ENCODE results near the gene GNAZ. TPM values are rescaled to one million over a fixed set of nuclear protein-coding genes. Genes with fewer than 3 reads are reported as not detected.

Gene GNAZ
- total and polyA plus RNA-seq, 4 donors: 0.84 to 6.1 (median 3.6) TPM

DNA sequence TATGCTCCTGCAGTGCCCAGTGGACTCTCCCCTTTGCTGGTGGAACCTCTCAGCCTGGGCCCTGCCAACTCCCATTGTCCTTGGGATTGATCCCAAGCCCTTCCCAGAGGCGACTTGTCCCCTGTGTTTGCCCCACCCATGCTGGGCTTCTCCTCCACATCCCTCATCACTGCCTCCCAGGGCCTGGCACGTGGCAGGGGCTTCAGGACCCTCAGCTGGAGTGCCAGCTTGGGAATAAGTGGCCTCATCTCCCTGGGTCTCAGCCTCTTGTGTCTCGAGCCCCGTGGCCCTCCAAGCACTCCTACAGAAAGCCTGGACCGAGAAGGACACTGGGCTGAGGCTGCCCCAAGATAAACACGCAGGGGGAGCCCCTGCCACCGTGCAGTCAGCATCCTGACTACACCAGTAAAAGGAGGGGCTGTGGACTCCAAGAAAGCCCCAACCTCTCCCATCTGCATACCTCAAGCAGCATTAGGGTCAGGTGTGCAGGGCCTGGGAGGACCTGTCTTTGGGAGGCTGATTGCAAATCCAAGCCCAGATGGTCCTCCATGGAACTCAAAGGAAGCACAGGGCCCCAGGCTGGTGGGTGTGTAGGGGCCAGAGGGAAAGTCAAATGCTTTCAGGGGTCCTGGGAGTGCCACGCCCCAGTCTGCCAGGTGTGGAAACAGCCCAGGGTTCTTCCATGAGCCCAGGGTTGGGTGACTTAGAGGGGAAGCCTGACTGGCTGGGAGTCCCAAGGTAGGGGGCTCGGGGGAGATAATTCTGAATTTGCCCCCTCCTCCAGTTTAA lies 9.5 kb upstream of the GNAZ start:
- no peaks in the 10 kb centered on the region for H3K4me1 ChIP-seq (ENCODE audit: control insufficient read depth in 1 of 2, insufficient read depth in 2 of 2, low read length in 2 of 2)
- DNase-seq (peak in 1 of 2 donors; percentile 58), ATAC-seq (ENCODE audit: low FRiP score) (no peak)
- no peak overlapping the region for H3K4me3 ChIP-seq (ENCODE audit: low read length in 2 of 2)
- no peak overlapping the region for H3K27ac ChIP-seq (ENCODE audit: low read depth in 1 of 2, low read length in 2 of 2)
- H3K36me3 ChIP-seq (ENCODE audit: control insufficient read depth in 1 of 2, insufficient read depth in 2 of 2, low read length in 1 of 2): no peaks in the 10 kb centered on the region
- intact Hi-C loops (cut with DNase I): no loop called here
- H3K27me3 ChIP-seq (ENCODE audit: control insufficient read depth in 1 of 2, insufficient read depth in 2 of 2, low read length in 1 of 2): no peaks in the 10 kb centered on the region
- peaks cover 2% of the 10 kb centered on the region for H3K9me3 ChIP-seq (ENCODE audit: control insufficient read depth, low read length)
- 79 to 88% methylated on average over 9 of the region's 9 CpGs for WGBS, 2 donors

- 93 to 95% methylated on average over 15 to 16 of the region's 16 CpGs for WGBS, 2 donors
- intact Hi-C loops (cut with DNase I): no loop called here
- Histone ChIP-seq H3K27ac (ENCODE audit: low read depth in 1 of 2, low read length in 2 of 2) (no peak overlapping the region), H3K4me1 (ENCODE audit: control insufficient read depth in 1 of 2, insufficient read depth in 2 of 2, low read length in 2 of 2) (no peaks in the 10 kb centered on the region), H3K9me3 (ENCODE audit: control insufficient read depth, low read length) (no peaks in the 10 kb centered on the region), H3K27me3 (ENCODE audit: control insufficient read depth in 1 of 2, insufficient read depth in 2 of 2, low read length in 1 of 2) (no peaks in the 10 kb centered on the region), H3K36me3 (ENCODE audit: control insufficient read depth in 1 of 2, insufficient read depth in 2 of 2, low read length in 1 of 2) (no peaks in the 10 kb centered on the region), H3K4me3 (ENCODE audit: low read length in 2 of 2) (no peak overlapping the region)
- ATAC-seq (ENCODE audit: low FRiP score): no peak
- peak in 1 of 2 donors; percentile 43 for DNase-seq
Observed at GRCh38 chr22:23061471-23062280, 8.6 kb upstream of the GNAZ start.

DNA sequence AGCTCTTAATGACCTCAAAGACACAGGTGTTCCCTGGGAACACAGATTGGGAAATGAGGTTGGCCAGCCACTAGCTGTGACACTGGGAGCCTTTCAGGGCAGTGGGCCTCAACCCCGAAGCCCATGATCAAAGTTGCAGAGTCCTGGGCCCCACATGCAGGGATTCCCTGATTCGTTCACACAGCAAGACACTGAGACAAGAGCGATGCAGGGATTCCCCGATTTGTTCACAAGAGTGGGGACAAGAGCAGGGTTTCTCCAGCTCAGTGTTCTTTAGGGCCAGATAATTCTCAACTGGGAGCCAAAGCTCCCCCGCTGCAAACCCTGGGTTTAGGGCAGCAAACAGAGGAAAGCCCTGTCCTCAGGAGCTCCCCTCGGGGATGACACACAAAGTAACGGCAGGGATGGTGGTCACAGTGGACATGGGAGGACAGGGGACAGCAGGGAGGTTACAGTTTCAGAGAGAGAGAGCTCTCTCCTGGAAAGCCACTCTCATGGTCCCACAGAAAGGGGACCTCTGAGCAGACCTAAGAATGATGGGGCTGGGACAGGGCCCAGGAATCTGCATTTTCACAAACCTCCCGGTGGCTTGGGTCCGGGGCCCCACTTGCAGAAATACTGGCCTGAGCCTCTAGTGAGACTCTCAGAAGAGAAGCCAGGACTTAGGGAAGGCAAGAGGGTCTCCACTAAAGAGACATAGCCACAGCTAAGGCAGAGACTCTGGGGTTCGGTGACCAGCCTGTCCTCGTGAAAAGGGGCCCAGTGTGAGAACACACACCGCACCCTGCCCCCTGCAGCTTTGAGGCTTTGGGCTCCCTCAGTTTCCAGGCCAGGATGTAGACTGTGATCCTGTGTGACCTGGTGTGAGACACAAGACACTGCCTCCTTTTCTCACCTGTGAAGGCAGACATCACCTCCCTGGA lies 7.4 kb upstream of the GNAZ start:
- 90 to 91% methylated on average over 12 of the region's 12 CpGs for WGBS, 2 donors
- ATAC-seq (ENCODE audit: low FRiP score): no peak
- intact Hi-C loops (cut with DNase I): no loop called here

DNA sequence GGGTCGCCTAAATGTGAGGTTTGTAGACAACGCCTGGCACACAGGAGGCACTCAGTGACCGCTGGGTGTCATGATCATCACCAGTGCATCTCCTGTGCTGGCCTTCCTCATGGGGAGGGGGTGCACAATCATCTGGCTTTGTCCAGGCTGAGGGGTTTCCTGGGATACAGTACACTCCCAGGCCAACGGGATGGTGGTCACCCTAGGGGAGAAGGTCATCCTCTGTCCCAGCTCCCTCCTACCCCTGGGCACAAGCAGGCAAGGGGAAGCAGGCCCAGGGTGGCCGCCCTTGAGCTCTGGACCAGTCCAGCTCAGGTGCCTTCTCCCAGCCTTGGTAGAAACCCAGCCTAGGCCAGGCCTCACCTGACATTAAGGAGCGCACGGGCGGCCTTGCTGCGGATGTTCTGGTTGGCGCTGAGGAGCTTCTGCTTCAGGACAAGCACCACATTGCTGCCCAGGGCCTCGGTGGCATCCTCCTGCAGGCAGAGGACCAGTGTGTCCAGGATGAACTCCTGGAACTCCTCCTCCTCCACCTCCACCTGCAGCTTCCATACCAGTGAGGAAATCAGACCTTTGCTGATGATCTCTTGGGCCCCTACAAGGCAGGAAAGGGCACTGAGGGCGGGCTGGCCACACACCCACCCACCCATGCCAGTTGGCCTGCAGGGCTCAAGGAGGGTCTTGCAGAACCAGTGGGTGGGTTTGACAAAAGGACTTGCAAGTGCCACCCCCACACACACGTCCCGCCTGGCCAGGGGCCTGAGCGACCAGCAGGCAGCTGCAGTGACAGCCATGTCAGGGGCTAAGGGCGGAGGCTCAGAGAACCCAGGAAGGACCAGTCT lies 6.6 kb upstream of the GNAZ start:
- no peaks in the 10 kb centered on the region for H3K4me1 ChIP-seq (ENCODE audit: control insufficient read depth in 1 of 2, insufficient read depth in 2 of 2, low read length in 2 of 2)
- no peaks in the 10 kb centered on the region for H3K9me3 ChIP-seq (ENCODE audit: control insufficient read depth, low read length)
- H3K27me3 ChIP-seq (ENCODE audit: control insufficient read depth in 1 of 2, insufficient read depth in 2 of 2, low read length in 1 of 2): no peaks in the 10 kb centered on the region
- ATAC-seq (ENCODE audit: low FRiP score) (no peak), DNase-seq (peak in 1 of 2 donors; percentile 69)
- intact Hi-C loops (cut with DNase I): no loop called here
- no peak overlapping the region for H3K27ac ChIP-seq (ENCODE audit: low read depth in 1 of 2, low read length in 2 of 2)
- H3K36me3 ChIP-seq (ENCODE audit: control insufficient read depth in 1 of 2, insufficient read depth in 2 of 2, low read length in 1 of 2): no peaks in the 10 kb centered on the region
- 91 to 95% methylated on average over 16 of the region's 16 CpGs for WGBS, 2 donors
- no peak overlapping the region for H3K4me3 ChIP-seq (ENCODE audit: low read length in 2 of 2)

More for the DNA sequence above, 7.4 kb upstream of the GNAZ start:
- DNase-seq: peak in 1 of 2 donors; percentile 42
- H3K9me3 ChIP-seq (ENCODE audit: control insufficient read depth, low read length): no peaks in the 10 kb centered on the region
- H3K4me3 ChIP-seq (ENCODE audit: low read length in 2 of 2): no peak overlapping the region
- no peak overlapping the region for H3K27ac ChIP-seq (ENCODE audit: low read depth in 1 of 2, low read length in 2 of 2)
- H3K4me1 ChIP-seq (ENCODE audit: control insufficient read depth in 1 of 2, insufficient read depth in 2 of 2, low read length in 2 of 2): no peaks in the 10 kb centered on the region
- H3K36me3 ChIP-seq (ENCODE audit: control insufficient read depth in 1 of 2, insufficient read depth in 2 of 2, low read length in 1 of 2): no peaks in the 10 kb centered on the region
- H3K27me3 ChIP-seq (ENCODE audit: control insufficient read depth in 1 of 2, insufficient read depth in 2 of 2, low read length in 1 of 2): no peaks in the 10 kb centered on the region

DNA sequence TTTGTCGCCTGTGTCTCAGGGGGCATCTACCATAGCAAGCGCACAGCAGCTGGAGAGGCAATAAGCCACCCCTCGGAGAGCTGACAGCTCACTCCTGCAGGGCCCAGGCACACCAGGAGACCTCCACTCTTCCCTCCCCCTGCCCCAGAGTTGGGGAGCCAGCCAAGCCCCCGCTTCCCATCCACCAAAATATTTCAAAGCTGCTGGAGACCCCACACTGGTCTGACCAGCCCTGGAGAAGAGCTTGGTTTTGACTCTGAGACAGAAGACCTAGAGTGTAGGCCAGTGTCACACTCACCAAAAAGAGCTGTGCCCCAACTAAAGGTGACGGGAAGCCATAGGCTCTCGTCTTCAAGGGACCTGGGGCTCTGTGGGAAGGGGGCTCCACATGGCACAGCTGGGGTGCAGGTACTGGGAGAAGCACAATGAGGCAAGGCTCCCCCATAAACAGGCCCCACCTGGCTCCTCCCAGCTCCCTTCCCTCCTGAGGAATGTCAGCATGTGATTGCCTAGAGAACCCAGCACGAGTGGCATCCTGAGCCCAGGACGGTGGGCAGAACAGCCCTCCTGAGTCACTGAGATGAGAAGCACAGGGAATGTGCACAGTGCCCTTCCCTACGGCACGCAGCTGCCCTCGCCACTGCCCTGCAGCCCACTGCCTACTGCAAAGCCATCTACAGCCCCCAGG lies 5.8 kb upstream of the GNAZ start:
- WGBS, 2 donors: 77 to 84% methylated on average over 11 of the region's 11 CpGs
- peak; percentile 29 to 55 for DNase-seq
- Histone ChIP-seq H3K9me3 (ENCODE audit: control insufficient read depth, low read length) (no peaks in the 10 kb centered on the region), H3K36me3 (ENCODE audit: control insufficient read depth in 1 of 2, insufficient read depth in 2 of 2, low read length in 1 of 2) (no peaks in the 10 kb centered on the region), H3K4me1 (ENCODE audit: control insufficient read depth in 1 of 2, insufficient read depth in 2 of 2, low read length in 2 of 2) (no peaks in the 10 kb centered on the region), H3K27me3 (ENCODE audit: control insufficient read depth in 1 of 2, insufficient read depth in 2 of 2, low read length in 1 of 2) (no peaks in the 10 kb centered on the region), H3K27ac (ENCODE audit: low read depth in 1 of 2, low read length in 2 of 2) (no peak overlapping the region), H3K4me3 (ENCODE audit: low read length in 2 of 2) (no peak overlapping the region)
- ATAC-seq (ENCODE audit: low FRiP score): no peak
- intact Hi-C loops (cut with DNase I): no loop called here

DNA sequence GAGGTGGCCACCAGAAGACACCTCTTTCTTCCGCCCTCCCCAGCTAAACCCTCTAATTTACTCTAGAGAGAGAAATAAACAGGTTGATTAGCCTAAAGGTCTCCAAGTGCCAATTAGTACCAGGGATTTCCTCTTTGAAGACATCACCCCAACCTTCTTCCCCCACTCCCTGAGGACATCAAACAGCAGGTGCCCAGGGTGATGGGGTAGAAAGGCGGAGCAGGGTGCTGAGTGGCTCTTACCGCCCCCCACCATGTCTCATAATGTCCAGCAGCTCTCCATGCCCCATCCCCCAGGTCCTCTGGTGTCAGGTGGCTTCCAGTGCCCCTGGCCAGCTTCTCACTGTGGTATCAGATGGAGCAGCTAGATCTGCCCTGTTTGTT lies 5.3 kb upstream of the GNAZ start:
- DNase-seq (peak; percentile 11 to 19), ATAC-seq (ENCODE audit: low FRiP score) (no peak)
- Histone ChIP-seq H3K4me1 (ENCODE audit: control insufficient read depth in 1 of 2, insufficient read depth in 2 of 2, low read length in 2 of 2) (no peaks in the 10 kb centered on the region), H3K27me3 (ENCODE audit: control insufficient read depth in 1 of 2, insufficient read depth in 2 of 2, low read length in 1 of 2) (no peaks in the 10 kb centered on the region), H3K4me3 (ENCODE audit: low read length in 2 of 2) (no peak overlapping the region), H3K9me3 (ENCODE audit: control insufficient read depth, low read length) (no peaks in the 10 kb centered on the region), H3K27ac (ENCODE audit: low read depth in 1 of 2, low read length in 2 of 2) (no peak overlapping the region), H3K36me3 (ENCODE audit: control insufficient read depth in 1 of 2, insufficient read depth in 2 of 2, low read length in 1 of 2) (no peaks in the 10 kb centered on the region)
- intact Hi-C loops (cut with DNase I): no loop called here
- WGBS, 2 donors: 93 to 95% methylated on average over 3 of the region's 3 CpGs

GRCh38 chr22:23065495-23066122 lies 4.7 kb upstream of the GNAZ start:
- peak; percentile 18 to 52 for DNase-seq
- 84 to 85% methylated on average over 10 of the region's 10 CpGs for WGBS, 2 donors
- no peaks in the 10 kb centered on the region for H3K4me1 ChIP-seq (ENCODE audit: control insufficient read depth in 1 of 2, insufficient read depth in 2 of 2, low read length in 2 of 2)

More at GRCh38 chr22:23065495-23066122, 4.7 kb upstream of the GNAZ start:
- Histone ChIP-seq H3K27me3 (ENCODE audit: control insufficient read depth in 1 of 2, insufficient read depth in 2 of 2, low read length in 1 of 2) (no peaks in the 10 kb centered on the region), H3K36me3 (ENCODE audit: control insufficient read depth in 1 of 2, insufficient read depth in 2 of 2, low read length in 1 of 2) (no peaks in the 10 kb centered on the region), H3K27ac (ENCODE audit: low read depth in 1 of 2, low read length in 2 of 2) (no peak overlapping the region), H3K4me3 (ENCODE audit: low read length in 2 of 2) (no peak overlapping the region), H3K9me3 (ENCODE audit: control insufficient read depth, low read length) (no peaks in the 10 kb centered on the region)
- intact Hi-C loops (cut with DNase I): no loop called here
- ATAC-seq (ENCODE audit: low FRiP score): no peak

Data from aorta (tissue), 5 donors.